Astrocyte of the cerebellum (primary cell): ENCODE results near the gene GFRA1.

Experiments
- DNase-seq: peaks from one replicate; pipeline ENCODE4 v3.0.0-alpha.2; 2011; ENCODE audit warnings: low read depth
- H3K4me3 ChIP-seq: 2 replicates; pipeline ENCODE4 v1.5.1; 2011; ENCODE audit warnings: mild to moderate bottlenecking, low read depth, low read length, moderate library complexity
- in situ Hi-C: cut with HindIII; loops from 2 replicates; pipeline ENCODE4 v1.10.0; 2017; ENCODE audit warnings: low sequenced_read_pairs
- TF ChIP-seq, protein P1 (sequence below): IDR thresholded peaks from 2 replicates; pipeline ENCODE4 v1.5.1; 2012; ENCODE audit warnings: low read length, low read depth, moderate library complexity, mild to moderate bottlenecking; ENCODE audit errors: missing control alignments

The GFRA1 gene

GRCh38 chr10:116132780-116133399, 140.1 kb downstream of the GFRA1 start:
- H3K4me3 ChIP-seq = no peak overlapping the region
- DNase-seq = no peak
- TF ChIP-seq, protein P1, sequence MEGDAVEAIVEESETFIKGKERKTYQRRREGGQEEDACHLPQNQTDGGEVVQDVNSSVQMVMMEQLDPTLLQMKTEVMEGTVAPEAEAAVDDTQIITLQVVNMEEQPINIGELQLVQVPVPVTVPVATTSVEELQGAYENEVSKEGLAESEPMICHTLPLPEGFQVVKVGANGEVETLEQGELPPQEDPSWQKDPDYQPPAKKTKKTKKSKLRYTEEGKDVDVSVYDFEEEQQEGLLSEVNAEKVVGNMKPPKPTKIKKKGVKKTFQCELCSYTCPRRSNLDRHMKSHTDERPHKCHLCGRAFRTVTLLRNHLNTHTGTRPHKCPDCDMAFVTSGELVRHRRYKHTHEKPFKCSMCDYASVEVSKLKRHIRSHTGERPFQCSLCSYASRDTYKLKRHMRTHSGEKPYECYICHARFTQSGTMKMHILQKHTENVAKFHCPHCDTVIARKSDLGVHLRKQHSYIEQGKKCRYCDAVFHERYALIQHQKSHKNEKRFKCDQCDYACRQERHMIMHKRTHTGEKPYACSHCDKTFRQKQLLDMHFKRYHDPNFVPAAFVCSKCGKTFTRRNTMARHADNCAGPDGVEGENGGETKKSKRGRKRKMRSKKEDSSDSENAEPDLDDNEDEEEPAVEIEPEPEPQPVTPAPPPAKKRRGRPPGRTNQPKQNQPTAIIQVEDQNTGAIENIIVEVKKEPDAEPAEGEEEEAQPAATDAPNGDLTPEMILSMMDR = no peak
- in situ Hi-C loops = no loop called here

DNA sequence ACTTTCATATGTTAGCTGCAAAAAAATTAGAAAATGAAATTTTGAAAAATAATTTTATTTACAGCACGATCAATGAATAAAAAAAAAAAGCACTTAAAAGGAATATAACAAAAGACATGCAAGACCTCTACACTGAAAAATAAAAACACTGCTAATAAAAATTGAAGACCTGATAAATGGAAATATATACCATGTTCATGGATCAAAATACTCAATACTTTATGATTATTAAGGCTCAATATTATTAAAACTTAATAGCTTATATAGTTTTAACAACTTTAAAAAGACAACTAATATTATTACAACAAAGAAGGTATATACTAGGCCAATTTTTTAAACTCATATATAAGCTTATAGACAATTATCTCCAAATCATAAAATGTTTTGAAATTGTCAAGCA, 143.0 kb downstream of the GFRA1 start:
- in situ Hi-C loops = no loop called here
- TF ChIP-seq, protein P1 = no peak
- DNase-seq = no peak
- no peak overlapping the region for H3K4me3 ChIP-seq

- in situ Hi-C loops = no loop called here
- DNase-seq = no peak
- TF ChIP-seq, protein P1 = no peak
- no peak overlapping the region for H3K4me3 ChIP-seq
These were observed 145.9 kb downstream of the GFRA1 start for GRCh38 chr10:116126954-116127695.

- TF ChIP-seq, protein P1 = no peak
- no peak for DNase-seq
- in situ Hi-C loops = no loop called here
- H3K4me3 ChIP-seq = no peak overlapping the region
These were observed 146.8 kb downstream of the GFRA1 start for GRCh38 chr10:116126239-116126638.

- no peak overlapping the region for H3K4me3 ChIP-seq
- TF ChIP-seq, protein P1 = no peak
- DNase-seq = no peak
- in situ Hi-C loops = no loop called here
These were observed 147.8 kb downstream of the GFRA1 start for GRCh38 chr10:116125180-116125579.

- in situ Hi-C loops = no loop called here
- TF ChIP-seq, protein P1 = no peak
- DNase-seq = no peak
These were observed 148.2 kb downstream of the GFRA1 start for GRCh38 chr10:116124777-116125176.

More at GRCh38 chr10:116124777-116125176, 148.2 kb downstream of the GFRA1 start:
- no peak overlapping the region for H3K4me3 ChIP-seq
